Heart left ventricle (tissue), 16 donors: Measurements from ENCODE around the gene GALNT13. TPM values are rescaled to one million over a fixed set of nuclear protein-coding genes. Genes with fewer than 3 reads are reported as not detected.
A peak's percentile ranks its signal among the peaks of the same experiment; 100 is the strongest.

Experiments used
- ATAC-seq, 4 donors: fragments of 200-7000 bp; cut with Tn5 transposase; one replicate each; pipeline ENCODE4 v1.9.1; 2020 to 2022; ENCODE audit warnings: moderate library complexity in 4 of 4, mild to moderate bottlenecking in 3 of 4, moderate number of reproducible peaks in 1 of 4
- DNase-seq, 5 donors: peaks; one replicate each; pipeline ENCODE4 v3.0.0-alpha.2; 2020
- H3K27ac ChIP-seq, 12 donors: fragments of 200-600 bp; sonication (generic) in 4 of 12; one replicate each; pipeline versions ENCODE4 v1.5.0 to v1.8.0; 2016 to 2022; ENCODE audit warnings: mild to moderate bottlenecking in 2 of 12
- H3K27me3 ChIP-seq, 9 donors: fragments of 200-600 bp; sonication (generic) in 2 of 9; one replicate each; pipeline versions ENCODE4 v1.5.1 to v1.8.0; 2016 to 2022; ENCODE audit warnings: mild to moderate bottlenecking in 3 of 9
- H3K36me3 ChIP-seq, 9 donors: fragments of 200-600 bp; sonication (generic) in 2 of 9; one replicate each; pipeline versions ENCODE4 v1.5.0 to v1.8.0; 2018 to 2022; ENCODE audit warnings: mild to moderate bottlenecking in 2 of 9
- H3K4me1 ChIP-seq, 12 donors: fragments of 200-600 bp; sonication (generic) in 4 of 12; one replicate each; pipeline versions ENCODE4 v1.5.0 to v1.8.0; 2016 to 2022; ENCODE audit warnings: mild to moderate bottlenecking in 3 of 12
- H3K4me3 ChIP-seq, 12 donors: fragments of 200-600 bp; sonication (generic) in 4 of 12; one replicate each; pipeline versions ENCODE4 v1.5.0 to v1.8.0; 2017 to 2022; ENCODE audit warnings: mild to moderate bottlenecking in 9 of 12, moderate library complexity in 4 of 12
- H3K9me3 ChIP-seq, 12 donors: fragments of 200-600 bp; sonication (generic) in 4 of 12; one replicate each; pipeline versions ENCODE4 v1.5.0 to v1.8.0; 2016 to 2022; ENCODE audit warnings: mild to moderate bottlenecking in 1 of 12
- POLR2A ChIP-seq, 2 donors: fragments of 450-650 bp; IDR thresholded peaks; one replicate each; pipeline ENCODE4 v1.6.1; 2017; ENCODE audit warnings: antibody characterized with exemption in 2 of 2, mild to moderate bottlenecking in 2 of 2, moderate library complexity in 2 of 2
- WGBS, 4 donors: extraction: QIAGEN DNeasy Blood & Tissue Kit in 2 of 4; methylation state at CpG; one replicate each; pipeline versions ENCODE4 v1.1.5 to v1.1.7; 2013 to 2018; 5-methylcytosine and 5-hydroxymethylcytosine counted together
- intact Hi-C, 10 donors: fragments of 100-400 bp; cut with DNase I; formaldehyde crosslinking; loops; one replicate each; pipeline versions ENCODE4 v1.11.1 to v1.14.2; 2022
- polyA plus RNA-seq, 2 donors: library from polyadenylated mRNA; stranded (reverse); fragments of 200-250 nt; gene quantifications; one replicate each; pipeline ENCODE4 v1.2.3, GENCODE V29; 2013
- total RNA-seq, 9 donors: library from RNA; depleted of rRNA in 2 of 9; stranded (reverse); fragments of >200 nt in 2 of 9; fragmentation: NEBNext Ultra II Directional in 3 of 9; extraction: Animal tissue kit (Norgen Biotek cat#: 25700) in 3 of 9; gene quantifications; one replicate each; pipeline versions ENCODE4 v1.1.0 to v1.2.4, GENCODE V29; 2016 to 2023
- TF ChIP-seq, protein P1 (sequence below), 12 donors: fragments of 200-600 bp; sonication (generic) in 4 of 12; IDR thresholded peaks; one replicate each; pipeline versions ENCODE4 v1.5.0 to v1.8.0; 2018 to 2022; ENCODE audit warnings: antibody characterized with exemption in 12 of 12, mild to moderate bottlenecking in 5 of 12
- donor health status: ischemic (EF 13 %, LVEDD 7.1; RV severe dilation, severe dysfunction).
- donor health status: healthy with polysubstance abuse.
- donor health status: DM: no; HTN: yes; CAD: no.
- donor health status: DM: no; HTN: no; CAD: no.
- donor health status: ischemic (EF 25% LVEDD 6.9; RV normal size, moderate dysfunction).
- donor health status: ischemic (EF 25% LVEDD 5.7; RV mildly dilated, moderate dysfunction).
- donor health status: healthy.
- donor health status: DM: yes; HTN: yes; CAD: no.
- donor health status: ischemic (EF 35%, LVEDD 5.7; RV mildly dilated, moderate dysfunction).
- donor health status: nonischemic (EF 11% LVEDD 7.7; RV severe dilation, severe dysfunction).
- donor health status: DM: yes; HTN: yes; CAD: no.
- donor health status: PGD.
- donor health status: ischemic (EF 29% LVEDD 5.4; RV normal size, mild dysfunction).
- donor health status: nonischemic (EF 23%, LVEDD 6.1; RV moderate dilation, normal function).

Gene GALNT13
- total and polyA plus RNA-seq, 11 donors = 0.11 to 1.5 (median 0.22) TPM; not detected in 3

GRCh38 chr2:153872311-153873051, 759 bp downstream of the GALNT13 start:
- DNase-seq = peak in 1 of 5 donors; percentile 54
- H3K4me3 ChIP-seq = peak overlapping the region in 8 of 12 donors; percentile 2 to 51 (median 28)

GRCh38 chr2:153873052-153874048, 1.6 kb downstream of the GALNT13 start:
- Histone ChIP-seq H3K27me3 (peaks cover 3 to 69% (median 21%) of the 10 kb centered on the region in 9 donors), H3K27ac (no peak overlapping the region), H3K9me3 (no peaks in the 10 kb centered on the region), H3K4me3 (peak overlapping the region in 4 of 12 donors; percentile 3 to 51 (median 40)), H3K4me1 (peaks cover 0 to 17% (median 0%) of the 10 kb centered on the region in 12 donors), H3K36me3 (no peaks in the 10 kb centered on the region)
- TF ChIP-seq POLR2A (IDR thresholded peaks at IDR 0.05) = no peak
- TF ChIP-seq, protein P1, sequence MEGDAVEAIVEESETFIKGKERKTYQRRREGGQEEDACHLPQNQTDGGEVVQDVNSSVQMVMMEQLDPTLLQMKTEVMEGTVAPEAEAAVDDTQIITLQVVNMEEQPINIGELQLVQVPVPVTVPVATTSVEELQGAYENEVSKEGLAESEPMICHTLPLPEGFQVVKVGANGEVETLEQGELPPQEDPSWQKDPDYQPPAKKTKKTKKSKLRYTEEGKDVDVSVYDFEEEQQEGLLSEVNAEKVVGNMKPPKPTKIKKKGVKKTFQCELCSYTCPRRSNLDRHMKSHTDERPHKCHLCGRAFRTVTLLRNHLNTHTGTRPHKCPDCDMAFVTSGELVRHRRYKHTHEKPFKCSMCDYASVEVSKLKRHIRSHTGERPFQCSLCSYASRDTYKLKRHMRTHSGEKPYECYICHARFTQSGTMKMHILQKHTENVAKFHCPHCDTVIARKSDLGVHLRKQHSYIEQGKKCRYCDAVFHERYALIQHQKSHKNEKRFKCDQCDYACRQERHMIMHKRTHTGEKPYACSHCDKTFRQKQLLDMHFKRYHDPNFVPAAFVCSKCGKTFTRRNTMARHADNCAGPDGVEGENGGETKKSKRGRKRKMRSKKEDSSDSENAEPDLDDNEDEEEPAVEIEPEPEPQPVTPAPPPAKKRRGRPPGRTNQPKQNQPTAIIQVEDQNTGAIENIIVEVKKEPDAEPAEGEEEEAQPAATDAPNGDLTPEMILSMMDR (IDR thresholded peaks at IDR 0.05) = no peak
- intact Hi-C loops = no loop called here
- WGBS, 4 donors = 4 to 7% (median 5%) methylated on average over 35 to 36 of the region's 36 CpGs
- peak in 1 of 5 donors; percentile 40 for DNase-seq
- no peak for ATAC-seq

More at GRCh38 chr2:153872311-153873051, 759 bp downstream of the GALNT13 start:
- H3K36me3 ChIP-seq = no peaks in the 10 kb centered on the region
- H3K27me3 ChIP-seq = peaks cover 3 to 69% (median 21%) of the 10 kb centered on the region in 9 donors
- TF ChIP-seq POLR2A (IDR thresholded peaks at IDR 0.05) = no peak
- TF ChIP-seq, protein P1 (IDR thresholded peaks at IDR 0.05) = no peak
- intact Hi-C loops = no loop called here
- WGBS, 4 donors = 2 to 4% (median 2%) methylated on average over 29 to 56 of the region's 56 CpGs
- peaks cover 0 to 17% (median 0%) of the 10 kb centered on the region in 12 donors for H3K4me1 ChIP-seq
- no peak for ATAC-seq
- H3K27ac ChIP-seq = no peak overlapping the region
- no peaks in the 10 kb centered on the region for H3K9me3 ChIP-seq

GRCh38 chr2:153875801-153876466, 4.2 kb downstream of the GALNT13 start:
- intact Hi-C loops = no loop called here
- no peaks in the 10 kb centered on the region for H3K36me3 ChIP-seq
- ATAC-seq (no peak), DNase-seq (no peak)
- H3K27ac ChIP-seq = no peak overlapping the region
- TF ChIP-seq, protein P1 (IDR thresholded peaks at IDR 0.05) = no peak
- TF ChIP-seq POLR2A (IDR thresholded peaks at IDR 0.05) = no peak
- H3K27me3 ChIP-seq = peaks cover 3 to 60% (median 21%) of the 10 kb centered on the region in 9 donors
- peaks cover 0 to 17% (median 0%) of the 10 kb centered on the region in 12 donors for H3K4me1 ChIP-seq
- no peak overlapping the region for H3K4me3 ChIP-seq
- H3K9me3 ChIP-seq = no peaks in the 10 kb centered on the region
- 67 to 76% (median 70%) methylated on average over 2 of the region's 2 CpGs for WGBS, 4 donors
